GM21390 (cell line): ENCODE results near the gene IL15RA.
"Not testable (repeated sequence)": the region's sequence is repeated elsewhere in the genome, so short reads cannot be mapped to it uniquely, and the experiment has no call there.

Experiments used
- ATAC-seq: cut with Tn5 transposase; IDR thresholded peaks from one replicate; pipeline ENCODE4 v1.9.1; 2021; ENCODE audit not compliant: unreplicated experiment

The IL15RA gene

DNA sequence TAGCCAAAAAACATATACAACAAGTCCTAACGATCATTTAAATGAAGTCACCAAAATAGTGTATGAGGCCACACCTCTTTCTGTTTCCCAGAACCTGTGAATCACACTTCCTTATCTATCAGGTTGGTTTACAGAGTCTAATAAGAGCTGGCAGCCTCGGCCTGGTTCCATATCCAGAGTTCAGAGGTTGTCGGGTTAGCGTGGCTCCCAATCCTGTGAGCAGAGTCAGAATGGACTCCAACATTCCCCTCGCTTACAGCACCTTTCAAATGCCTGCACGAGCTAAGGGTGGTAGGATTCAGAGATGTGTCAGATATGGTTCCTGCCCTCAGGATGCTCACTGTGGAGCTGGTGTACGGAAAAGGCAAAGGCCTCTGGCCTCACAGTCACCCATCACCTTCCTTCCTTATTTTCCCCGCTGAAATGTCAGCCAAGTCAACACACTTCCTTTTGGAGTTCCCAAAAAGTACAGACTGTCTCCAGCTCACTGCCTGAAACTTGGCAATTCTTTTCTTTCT is 6.0 kb downstream of the IL15RA start:
- ATAC-seq = no peak

DNA sequence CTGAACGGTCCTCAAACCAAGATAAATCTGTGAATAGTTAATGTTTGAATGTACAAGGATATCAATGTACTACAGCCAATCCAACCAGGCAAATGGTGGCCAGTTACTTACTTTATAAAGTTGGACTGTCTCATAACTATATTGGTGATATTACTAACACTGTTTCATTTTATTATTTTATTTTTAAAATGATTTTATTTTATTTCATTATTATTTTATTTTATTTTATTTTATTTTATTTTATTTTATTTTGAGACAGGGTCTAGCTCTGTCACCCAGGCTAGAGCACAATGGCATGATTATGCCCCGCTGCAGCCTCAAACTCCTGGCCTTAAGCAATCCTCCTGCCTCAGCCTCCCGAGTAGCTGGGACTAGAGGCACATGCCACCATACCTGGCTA is 6.8 kb downstream of the IL15RA start:
- ATAC-seq = no peak

DNA sequence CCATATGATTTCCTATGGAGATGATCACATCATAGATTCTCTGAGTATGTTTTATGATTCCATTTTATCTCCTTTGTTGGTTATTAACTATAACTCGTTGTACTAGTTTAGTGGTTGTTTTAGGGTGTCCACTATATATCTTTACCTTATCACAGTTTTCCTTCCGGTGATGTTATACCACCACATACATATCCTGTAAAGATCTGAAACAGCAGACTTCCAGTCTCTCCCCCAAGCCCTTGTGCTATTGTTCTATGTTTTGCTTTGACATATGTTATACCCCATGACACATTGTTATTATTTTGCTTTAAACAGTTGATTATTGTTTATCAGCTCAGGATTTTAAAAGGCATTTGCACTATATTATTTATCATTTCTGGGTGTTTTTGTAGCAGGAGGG is 7.3 kb downstream of the IL15RA start:
- no peak for ATAC-seq

DNA sequence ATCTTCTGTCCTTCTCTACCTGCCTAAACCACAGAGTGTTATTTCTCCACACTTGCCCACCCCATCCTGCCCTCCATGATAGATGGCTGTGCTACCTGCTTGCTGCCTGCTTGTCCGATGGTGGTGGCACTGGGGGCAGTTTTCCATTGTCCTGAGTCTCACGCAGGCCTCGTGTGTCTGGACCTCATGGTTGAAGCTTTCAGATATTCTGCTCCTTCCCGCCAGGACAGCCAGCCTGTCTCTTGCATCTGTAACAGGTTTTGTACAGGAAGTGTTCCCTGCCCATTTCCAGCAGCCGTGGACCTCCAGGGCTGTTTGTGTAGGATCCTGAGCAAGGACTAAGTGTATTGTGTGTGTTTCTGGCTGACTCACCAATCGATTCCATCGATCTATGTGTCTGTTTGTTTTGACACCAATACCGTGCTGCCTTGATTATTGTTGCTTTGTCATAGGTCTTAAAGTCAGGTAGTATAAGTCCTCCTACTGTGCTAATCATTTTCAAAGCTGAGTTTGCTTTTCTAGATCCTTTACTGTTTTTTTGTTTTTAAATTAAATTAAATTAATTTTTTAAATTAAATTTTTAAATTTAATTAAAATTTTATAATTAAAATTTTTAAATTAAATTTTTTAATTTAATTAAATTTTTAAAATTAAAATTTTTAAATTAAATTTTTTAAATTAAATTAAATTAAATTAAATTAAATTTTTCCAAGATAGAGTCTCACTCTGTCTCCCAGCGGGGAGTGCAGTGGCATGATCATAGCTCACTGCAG is 8.5 kb downstream of the IL15RA start:
- no peak for ATAC-seq

DNA sequence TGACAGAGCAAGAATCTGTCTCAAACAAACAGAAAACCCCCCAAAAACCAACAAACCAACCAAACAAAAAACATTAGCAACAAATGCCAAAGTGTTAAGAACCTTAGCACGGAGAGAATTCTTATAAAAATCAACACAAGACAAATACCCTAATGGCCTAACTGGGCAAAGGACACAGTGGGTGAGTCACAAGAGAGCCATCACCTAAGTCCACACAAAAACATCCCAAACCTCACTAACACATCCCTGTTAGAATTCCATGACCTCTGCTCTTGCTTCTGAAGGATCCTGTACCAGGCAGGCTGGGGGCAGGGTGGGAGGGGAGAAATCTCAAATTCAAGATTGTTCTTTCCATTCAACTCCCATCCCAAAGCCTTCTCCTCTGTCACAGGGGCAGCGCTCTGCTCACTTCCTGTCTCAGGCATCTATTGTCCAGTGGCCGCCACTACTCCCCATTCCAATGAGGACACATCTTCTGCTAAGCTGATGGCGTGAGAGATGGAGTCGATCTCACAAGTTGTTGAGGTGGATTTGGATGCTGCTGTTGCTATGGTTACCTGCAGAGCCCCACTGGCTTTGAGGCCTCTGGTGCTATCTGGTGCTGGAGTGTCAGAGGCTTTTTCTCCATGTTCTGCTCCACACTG is 9.2 kb downstream of the IL15RA start:
- ATAC-seq = no peak

DNA sequence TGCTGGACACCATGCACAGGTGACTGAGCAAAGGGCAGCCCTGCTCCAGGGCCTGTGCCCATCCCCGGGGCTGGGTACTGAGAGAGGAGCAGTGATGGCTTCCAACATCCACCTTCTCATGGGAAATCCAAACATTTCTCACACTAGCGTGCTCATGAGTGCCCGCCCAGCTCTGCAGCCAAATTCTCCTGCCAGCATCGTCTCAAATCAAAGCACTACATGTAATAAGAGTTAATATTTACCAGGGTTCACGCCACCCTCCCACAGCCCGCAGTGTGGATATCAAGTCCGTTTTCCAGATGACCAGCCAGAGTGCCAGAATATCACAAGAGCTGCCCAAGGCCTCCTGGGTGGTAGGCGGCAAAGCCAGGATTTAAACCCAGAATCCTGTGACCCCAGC is 12.1 kb downstream of the IL15RA start:
- no peak for ATAC-seq

DNA sequence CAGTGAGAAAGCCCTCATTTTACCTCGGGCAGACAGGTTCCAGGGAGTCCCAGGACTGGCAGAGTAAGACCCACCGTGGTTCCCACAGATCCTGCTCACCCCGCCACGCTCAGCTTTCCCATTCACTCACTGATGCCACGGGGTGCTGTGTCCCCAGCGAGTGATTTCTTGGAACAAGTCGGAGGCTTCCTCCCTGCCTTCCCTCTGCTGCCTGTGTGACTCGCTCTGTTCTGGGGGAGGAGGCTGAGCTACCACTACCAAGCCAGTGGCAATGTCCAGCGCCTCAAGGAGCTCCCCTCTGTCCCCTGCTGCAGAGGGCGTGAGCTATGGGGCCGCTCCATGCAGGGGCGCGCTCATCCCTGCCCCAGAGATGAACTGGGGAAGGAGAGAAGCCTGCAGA is 12.6 kb downstream of the IL15RA start:
- no peak for ATAC-seq

DNA sequence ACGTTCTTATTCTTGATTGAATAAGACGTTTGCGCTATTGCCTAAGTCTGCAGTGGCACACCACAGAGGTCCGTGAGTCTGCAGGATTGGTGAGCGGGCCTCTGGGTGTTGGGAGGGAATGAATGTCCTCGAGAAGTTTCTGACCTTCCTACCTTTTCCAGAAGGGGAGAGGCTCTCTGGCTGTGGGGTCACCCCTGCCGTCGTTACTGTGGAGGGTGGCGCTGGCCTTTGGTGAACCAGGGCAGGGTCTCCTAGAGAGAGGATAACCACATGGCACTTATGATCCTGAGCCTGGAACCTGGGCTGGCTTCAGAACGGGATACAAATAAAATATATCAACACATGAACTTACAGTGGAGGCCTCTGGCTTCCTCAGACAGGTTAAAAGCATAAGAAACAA is 13.8 kb downstream of the IL15RA start:
- no peak for ATAC-seq

DNA sequence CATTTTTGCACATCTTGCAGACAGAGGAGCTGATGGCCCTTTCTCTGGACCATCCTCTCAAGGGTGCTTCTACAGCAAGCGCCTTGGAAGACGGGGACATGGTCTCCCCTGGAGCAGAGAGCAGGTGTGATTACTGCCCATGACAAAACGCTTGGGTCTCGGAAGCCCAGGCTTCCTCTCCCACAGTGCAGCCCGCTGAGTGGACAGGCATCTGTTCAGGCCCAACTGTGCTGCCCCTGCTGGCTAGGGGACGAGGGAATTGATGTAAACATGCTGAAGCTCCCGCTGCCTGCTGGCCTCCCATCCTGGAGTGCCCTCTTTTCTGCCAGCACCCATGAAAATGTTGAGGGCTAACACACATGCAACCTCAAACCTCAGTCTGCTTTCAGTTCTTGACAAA is 14.3 kb downstream of the IL15RA start:
- no peak for ATAC-seq

DNA sequence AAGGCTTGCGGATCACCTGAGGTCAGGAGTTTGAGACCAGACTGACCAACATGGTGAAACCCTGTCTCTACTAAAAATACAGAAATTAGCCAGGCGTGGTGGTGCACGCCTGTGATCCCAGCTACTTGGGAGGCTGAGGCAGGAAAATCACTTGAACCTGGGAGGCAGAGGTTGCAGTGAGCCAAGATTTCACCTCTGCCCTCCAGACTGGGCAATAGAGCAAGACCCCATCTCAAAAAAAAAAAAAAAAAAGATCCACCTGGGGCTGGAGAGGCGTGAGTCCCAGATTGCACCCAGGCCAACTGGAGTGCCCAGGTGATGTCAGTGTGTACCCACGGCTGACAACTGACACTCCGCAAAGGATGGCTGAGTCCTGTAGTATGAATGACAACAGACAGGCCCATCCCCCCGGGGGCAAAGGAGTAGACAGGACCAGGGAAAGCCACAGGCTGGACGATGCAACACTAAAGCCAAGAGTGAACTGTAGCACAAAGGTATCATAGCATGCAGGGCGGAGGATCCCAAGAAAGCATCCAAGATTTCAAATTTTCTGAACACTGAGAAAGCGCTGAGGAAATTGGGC is 14.9 kb downstream of the IL15RA start:
- not testable (repeated sequence) for ATAC-seq

DNA sequence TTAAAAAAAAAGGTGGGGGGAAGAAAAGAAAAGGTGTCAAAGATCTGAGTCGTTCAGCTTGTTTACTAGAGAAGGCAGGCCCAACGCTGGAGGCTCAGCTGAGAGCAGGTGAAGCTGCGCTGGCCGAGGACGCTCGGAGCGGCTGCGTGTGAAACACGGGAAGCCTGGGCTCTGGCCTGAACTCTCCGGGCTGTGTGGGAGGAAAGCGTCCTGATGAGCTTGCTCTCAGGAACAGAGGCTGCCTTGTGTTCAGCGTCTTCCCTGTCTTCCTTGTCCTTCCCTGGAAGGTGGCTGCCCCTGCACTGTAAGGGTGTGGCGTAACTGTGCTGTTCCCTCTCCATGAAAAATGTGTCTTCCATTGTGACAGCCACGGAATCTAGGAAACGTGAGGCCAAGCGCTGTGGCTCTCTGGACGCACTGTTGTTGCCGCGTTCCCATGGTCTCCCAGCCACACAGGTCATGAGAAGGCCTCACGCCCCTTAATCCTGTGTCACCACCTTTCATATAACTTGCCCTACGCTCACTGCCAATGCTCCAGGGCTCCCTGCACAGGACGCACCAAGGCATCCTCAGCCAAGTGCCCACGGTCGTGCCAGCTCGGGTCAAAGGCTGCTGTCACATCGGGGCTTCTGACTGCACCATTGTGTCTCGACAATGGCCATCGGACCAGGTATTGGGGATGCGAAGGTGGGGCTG is 15.8 kb downstream of the IL15RA start:
- ATAC-seq = no peak

DNA sequence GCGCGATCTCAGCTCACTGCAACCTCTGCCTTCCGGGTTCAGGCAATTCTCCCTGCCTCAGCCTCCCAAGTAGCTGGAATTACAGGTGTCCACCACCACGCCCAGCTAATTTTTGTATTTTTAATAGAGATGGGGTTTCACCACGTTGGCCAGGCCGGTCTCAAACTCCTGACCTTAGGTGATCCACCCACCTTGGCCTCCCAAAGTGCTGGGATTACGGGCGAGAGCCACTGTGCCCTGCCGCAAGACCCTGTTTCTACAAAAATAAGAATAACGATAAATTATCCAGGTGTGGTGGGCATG is 16.4 kb downstream of the IL15RA start:
- ATAC-seq = not testable (repeated sequence)

DNA sequence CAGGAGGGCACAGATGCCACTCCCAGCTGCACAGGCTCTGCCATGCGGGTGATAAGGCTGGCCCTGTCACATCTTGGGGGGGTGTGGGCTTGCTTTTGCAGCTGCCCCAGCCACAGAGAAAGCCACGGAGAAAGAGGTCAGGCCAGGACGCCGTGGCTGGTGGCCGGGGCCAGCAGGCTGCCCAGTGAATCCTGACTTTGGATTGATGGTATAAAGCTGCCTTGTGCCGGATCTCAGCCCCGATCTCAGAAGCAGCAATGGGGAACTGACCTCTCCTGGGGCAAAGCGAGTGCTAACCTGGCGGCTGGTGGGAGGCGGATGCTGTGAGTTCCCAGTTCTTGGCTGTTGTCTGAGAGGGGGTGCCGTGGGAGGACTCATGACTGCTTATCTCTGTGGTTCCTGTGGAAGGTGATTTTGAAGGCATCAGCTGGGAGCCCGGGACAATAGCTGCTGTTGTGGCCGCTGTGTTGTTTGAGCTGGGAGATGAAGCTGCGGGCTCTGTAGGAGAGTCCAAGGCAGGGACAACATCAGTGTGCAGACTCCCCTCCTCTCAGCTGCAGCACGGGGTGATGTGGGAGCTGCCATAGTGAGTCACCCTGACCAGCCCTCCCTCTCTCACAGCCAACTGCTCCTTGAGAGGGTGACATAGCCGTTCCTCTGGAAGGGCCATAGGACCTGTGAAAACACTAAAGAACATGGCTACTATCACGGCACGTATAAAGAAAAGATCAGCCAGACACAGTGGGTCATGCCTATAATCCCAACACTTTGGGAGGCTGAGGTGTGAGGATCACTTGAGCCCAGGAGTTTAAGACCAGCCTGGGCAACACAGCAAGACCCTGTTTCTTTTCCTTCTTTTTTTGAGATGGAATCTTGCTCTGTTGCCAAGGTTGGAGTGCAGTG is 17.0 kb downstream of the IL15RA start:
- ATAC-seq = no peak

DNA sequence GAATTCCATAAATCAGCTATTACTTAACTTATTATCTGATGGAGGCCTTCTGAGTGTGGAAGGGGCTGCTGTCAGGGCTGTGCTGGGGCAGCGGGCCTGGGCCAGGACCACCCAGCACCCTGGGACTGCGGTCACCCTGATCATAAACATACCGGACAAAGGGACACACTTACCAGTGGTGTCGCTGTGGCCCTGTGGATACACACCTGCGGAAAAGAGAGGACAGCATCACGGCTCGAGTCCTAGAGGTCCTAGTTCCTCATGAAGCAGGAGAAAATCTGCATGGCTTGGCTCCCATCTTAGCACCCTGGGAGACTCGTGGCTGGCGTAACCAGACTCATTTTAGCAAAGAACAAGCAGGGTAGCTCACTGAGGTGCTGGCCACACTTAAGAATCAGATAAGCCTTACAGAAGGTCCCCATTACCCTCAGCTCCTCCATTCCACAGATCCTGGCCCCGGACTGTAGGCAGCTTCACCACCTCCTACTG is 17.7 kb downstream of the IL15RA start:
- no peak for ATAC-seq

DNA sequence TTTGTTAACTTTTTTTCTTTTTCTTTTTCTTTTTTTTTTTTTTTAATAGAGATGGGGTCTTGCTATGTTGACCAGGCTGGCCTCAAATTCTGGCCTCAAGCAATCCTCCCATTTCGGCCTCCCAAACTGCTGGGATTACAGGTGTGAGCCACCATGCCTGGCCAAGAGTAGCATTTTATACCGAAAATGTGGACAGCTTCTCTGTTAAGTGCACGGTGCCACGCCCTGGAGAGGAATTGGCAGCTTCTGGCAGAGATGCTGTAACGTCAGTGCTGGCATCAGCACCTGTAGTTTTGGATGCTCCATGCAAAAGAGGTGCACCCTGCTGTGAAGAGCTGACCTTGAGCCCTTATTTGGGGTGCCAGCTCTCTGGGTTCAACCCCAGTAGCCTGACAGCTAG is 18.2 kb downstream of the IL15RA start:
- ATAC-seq = no peak

DNA sequence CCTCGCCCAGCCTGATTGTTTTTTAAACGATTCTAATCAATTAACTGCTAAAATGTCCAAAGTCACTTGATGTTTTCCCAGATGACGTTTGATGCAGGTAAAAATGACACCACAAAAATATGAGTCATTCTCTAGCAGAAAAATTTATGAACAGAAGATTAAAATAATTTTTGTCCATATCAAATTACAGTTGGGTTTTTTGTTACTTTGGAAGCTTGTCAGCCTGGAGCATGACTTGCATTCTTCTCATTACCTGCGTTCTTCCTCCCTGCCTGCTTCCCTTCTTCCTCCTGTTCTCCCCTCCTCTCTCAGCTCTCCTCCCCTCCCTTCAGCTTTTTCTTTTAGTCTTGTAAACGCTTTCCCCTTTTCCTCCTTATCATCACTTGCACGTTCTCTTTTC is 18.7 kb downstream of the IL15RA start:
- ATAC-seq = no peak

DNA sequence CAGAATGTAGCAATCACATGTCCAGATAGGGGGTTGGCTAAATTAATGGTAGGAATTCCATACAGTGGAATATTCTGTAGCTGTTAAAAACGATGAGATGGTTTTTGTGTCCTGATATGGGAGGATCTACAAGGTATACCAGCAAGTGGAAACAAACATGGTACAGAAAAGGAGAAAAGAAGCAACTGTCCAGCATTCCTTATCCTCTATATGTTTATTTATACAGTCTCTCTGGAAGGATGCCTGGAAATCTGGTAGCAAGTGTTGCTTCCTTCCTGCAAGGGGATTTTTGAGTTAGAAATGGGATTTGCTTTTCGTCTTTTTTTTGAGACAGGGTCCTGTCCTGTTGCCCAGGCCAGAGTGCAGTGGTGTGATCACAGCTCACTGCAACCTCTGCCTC is 19.3 kb downstream of the IL15RA start:
- ATAC-seq = no peak

DNA sequence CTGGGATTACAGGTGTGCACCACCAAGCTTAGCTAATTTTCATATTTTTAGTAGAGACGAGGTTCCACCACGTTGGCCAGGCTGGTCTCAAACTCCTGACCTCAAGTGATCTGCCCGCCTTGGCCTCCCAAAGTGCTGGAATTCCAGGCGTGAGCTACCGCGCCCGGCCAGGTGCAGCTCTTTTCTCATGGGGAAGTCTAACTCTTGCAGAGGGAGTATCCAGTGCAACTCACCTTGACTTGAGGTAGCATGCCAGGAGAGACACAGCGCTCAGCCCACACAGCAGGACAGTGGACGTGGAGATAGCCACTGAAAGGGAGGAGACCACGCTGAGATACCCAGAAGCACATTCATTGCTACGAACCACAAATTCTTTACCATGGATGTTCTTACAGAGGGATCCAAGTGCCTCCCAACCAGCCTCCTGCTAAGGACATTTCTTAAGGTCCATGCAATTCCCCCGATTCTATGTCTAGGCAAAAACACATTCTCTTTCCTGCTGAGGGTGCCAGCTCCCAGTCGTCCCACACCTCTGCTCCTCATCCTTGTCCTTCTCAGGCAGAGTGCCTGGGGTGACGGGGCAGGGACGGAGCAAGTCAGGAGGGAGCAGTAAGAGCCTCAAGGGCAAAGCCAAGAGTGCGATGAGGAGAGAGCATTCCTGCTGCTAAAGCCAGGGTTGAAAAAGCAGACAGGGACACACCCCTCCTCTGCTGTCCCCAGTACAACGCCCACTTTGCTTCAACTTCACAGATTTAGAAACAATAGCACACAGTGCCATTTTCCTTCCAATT is 21.0 kb downstream of the IL15RA start:
- ATAC-seq = no peak

DNA sequence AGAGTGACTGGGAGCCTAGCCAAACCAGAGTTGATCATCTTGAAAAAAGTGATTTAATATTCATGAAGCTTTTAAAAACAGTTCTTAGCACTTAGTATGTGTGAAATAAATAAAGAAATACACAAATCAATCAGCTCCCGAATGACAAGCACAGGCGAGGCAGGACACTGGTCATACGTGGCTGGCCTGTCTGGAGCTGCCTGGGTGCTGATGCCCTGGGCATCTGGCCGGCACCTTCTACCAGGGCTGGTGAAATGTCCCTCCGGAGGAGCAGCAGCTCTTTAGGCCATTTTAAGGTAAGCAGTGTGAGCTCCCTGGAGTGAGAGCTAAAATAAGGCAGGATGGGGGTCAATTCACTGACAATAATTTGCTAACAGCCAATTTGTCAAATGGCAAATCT is 23.7 kb downstream of the IL15RA start:
- ATAC-seq = no peak
